Nucleus accumbens (tissue), 56 donors: ENCODE results near the gene PATZ1.
"Not testable (repeated sequence)": the region's sequence is repeated elsewhere in the genome, so short reads cannot be mapped to it uniquely, and the experiment has no call there.

Experiments
- DNase-seq, 56 donors: peaks; one replicate each; lab custom pipeline; 2025; lab: John Stamatoyannopoulos, UW

PATZ1 gene

GRCh38 chr22:31346255-31346732 lies at the start of gene PATZ1:
TSS of gene PATZ1 (minus strand) at chr22:31346346. CDS start at chr22:31345602, 744 bp downstream.
- DNase-seq, result peak in 51 of 56 donors; percentile 46 to 90 (median 79)

- DNase-seq, result no peak
Observed at GRCh38 chr22:31394326-31394725, 48.2 kb upstream of the PATZ1 start.

- no peak for DNase-seq
Observed at GRCh38 chr22:31393893-31394292, 47.7 kb upstream of the PATZ1 start.

- DNase-seq, result not testable (repeated sequence)
Observed at GRCh38 chr22:31378651-31379050, 32.5 kb upstream of the PATZ1 start.

GRCh38 chr22:31378123-31378522 lies 32.0 kb upstream of the PATZ1 start:
- DNase-seq, result no peak

- no peak for DNase-seq
Observed at GRCh38 chr22:31377612-31378011, 31.5 kb upstream of the PATZ1 start.

GRCh38 chr22:31367426-31367825 lies 21.3 kb upstream of the PATZ1 start:
- no peak for DNase-seq

GRCh38 chr22:31363885-31364465 lies 17.8 kb upstream of the PATZ1 start:
- no peak for DNase-seq

GRCh38 chr22:31361743-31362142 lies 15.6 kb upstream of the PATZ1 start:
- DNase-seq, result no peak

- no peak for DNase-seq
Observed at GRCh38 chr22:31360029-31360428, 13.9 kb upstream of the PATZ1 start.

- no peak for DNase-seq
Observed at GRCh38 chr22:31354515-31354914, 8.4 kb upstream of the PATZ1 start.

GRCh38 chr22:31350410-31350863 lies 4.3 kb upstream of the PATZ1 start:
- peak in 2 of 56 donors; percentile 8 to 15 for DNase-seq

GRCh38 chr22:31349960-31350359 lies 3.8 kb upstream of the PATZ1 start:
- no peak for DNase-seq

GRCh38 chr22:31348766-31349165 lies 2.6 kb upstream of the PATZ1 start:
- DNase-seq, result no peak

GRCh38 chr22:31348009-31348337 lies 1.8 kb upstream of the PATZ1 start:
- DNase-seq, result not testable (repeated sequence)

GRCh38 chr22:31347251-31348008 lies 1.3 kb upstream of the PATZ1 start:
- peak in 49 of 56 donors; percentile 17 to 78 (median 56) for DNase-seq

- DNase-seq, result peak in 24 of 56 donors; percentile 48 to 77 (median 64)
Observed at GRCh38 chr22:31346733-31347250, 646 bp upstream of the PATZ1 start.

- peak in 52 of 56 donors; percentile 46 to 90 (median 78) for DNase-seq
Observed at GRCh38 chr22:31345331-31346254, 553 bp downstream of the PATZ1 start.

- peak in 3 of 56 donors; percentile 5 to 46 (median 30) for DNase-seq
Observed at GRCh38 chr22:31344578-31345330, 1.4 kb downstream of the PATZ1 start.

GRCh38 chr22:31344256-31344577 lies 1.9 kb downstream of the PATZ1 start:
- DNase-seq, result no peak
